ENCODE results near the gene GPS2.

GPS2 gene, protein sequence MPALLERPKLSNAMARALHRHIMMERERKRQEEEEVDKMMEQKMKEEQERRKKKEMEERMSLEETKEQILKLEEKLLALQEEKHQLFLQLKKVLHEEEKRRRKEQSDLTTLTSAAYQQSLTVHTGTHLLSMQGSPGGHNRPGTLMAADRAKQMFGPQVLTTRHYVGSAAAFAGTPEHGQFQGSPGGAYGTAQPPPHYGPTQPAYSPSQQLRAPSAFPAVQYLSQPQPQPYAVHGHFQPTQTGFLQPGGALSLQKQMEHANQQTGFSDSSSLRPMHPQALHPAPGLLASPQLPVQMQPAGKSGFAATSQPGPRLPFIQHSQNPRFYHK

GRCh38 chr17:7314719-7315569, at the start of gene GPS2:
GPS2 (minus strand) TSS chr17:7315360; CDS start chr17:7315052, 308 bp downstream.
- no peaks in the 10 kb centered on the region for H3K9me3 Mint-ChIP-seq (ENCODE audit: low read depth)
- peak within 1 kb of the TSS; percentile 95 for H3K4me3 Mint-ChIP-seq
- peaks cover 45% of the 10 kb centered on the region for H3K4me1 Mint-ChIP-seq (ENCODE audit: low read depth)
- peaks cover 14% of the 10 kb centered on the region for H3K36me3 Mint-ChIP-seq
- no peaks in the 10 kb centered on the region for H3K27me3 Mint-ChIP-seq
- H3K27ac Mint-ChIP-seq, result peak within 1 kb of the TSS; percentile 92

- Mint-ChIP-seq H3K4me1 (ENCODE audit: low read depth) (no peaks in the 10 kb centered on the region), H3K4me3 (no peak overlapping the region), H3K27ac (no peak overlapping the region), H3K27me3 (no peaks in the 10 kb centered on the region), H3K36me3 (no peaks in the 10 kb centered on the region), H3K9me3 (ENCODE audit: low read depth) (no peaks in the 10 kb centered on the region)
These were observed 48.2 kb upstream of the GPS2 start for GRCh38 chr17:7363311-7363710.

DNA sequence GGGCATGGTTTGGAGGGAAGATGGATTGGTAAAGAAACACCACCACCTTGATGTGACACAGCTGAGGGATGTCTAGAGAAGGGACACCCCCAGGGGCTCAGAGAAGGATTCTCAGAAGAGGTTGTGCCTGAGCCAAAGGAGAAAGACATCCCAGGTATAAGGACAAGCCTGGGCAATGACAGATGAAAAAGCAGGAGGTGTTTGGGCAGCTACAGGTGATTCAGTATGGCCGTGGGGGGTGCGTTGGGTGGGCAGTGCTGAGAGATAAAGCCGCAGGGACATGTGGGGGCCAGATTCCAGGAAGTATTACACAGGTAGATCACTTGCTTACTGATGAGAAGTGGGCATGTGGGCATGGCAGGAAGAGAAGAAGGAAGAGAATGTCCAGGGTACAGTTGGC, 46.7 kb upstream of the GPS2 start:
- Mint-ChIP-seq H3K27ac (no peak overlapping the region), H3K4me3 (no peak overlapping the region), H3K9me3 (ENCODE audit: low read depth) (no peaks in the 10 kb centered on the region)

GRCh38 chr17:7357381-7357780, 42.2 kb upstream of the GPS2 start:
- H3K27ac Mint-ChIP-seq, result no peak overlapping the region
- H3K4me3 Mint-ChIP-seq, result no peak overlapping the region
- H3K9me3 Mint-ChIP-seq (ENCODE audit: low read depth), result no peaks in the 10 kb centered on the region
- no peaks in the 10 kb centered on the region for H3K27me3 Mint-ChIP-seq
- peaks cover 10% of the 10 kb centered on the region for H3K4me1 Mint-ChIP-seq (ENCODE audit: low read depth)
- no peaks in the 10 kb centered on the region for H3K36me3 Mint-ChIP-seq

More for the DNA sequence above, 46.7 kb upstream of the GPS2 start:
- no peaks in the 10 kb centered on the region for H3K27me3 Mint-ChIP-seq
- H3K36me3 Mint-ChIP-seq, result no peaks in the 10 kb centered on the region
- no peaks in the 10 kb centered on the region for H3K4me1 Mint-ChIP-seq (ENCODE audit: low read depth)

DNA sequence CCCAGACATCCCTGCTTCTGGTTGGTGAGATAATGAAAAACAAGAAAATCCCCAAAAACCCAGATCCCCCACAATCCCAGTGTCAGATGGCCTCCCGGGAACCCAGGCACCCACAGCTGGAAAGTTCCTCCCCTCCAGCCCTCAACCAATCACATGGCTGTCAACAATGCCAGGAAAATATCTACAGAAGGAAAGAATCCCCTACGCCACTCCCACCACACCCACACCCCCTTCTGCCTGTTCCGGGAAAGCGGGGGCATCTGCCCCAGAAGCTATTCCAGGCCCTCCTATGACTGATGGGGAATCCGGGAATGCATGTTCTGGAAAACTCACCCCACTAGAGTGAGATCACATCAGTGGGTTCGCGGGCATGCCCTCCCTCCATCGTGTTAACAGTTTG, 41.6 kb upstream of the GPS2 start:
- Mint-ChIP-seq H3K27ac (no peak overlapping the region), H3K27me3 (no peaks in the 10 kb centered on the region), H3K9me3 (ENCODE audit: low read depth) (no peaks in the 10 kb centered on the region), H3K4me1 (ENCODE audit: low read depth) (peaks cover 11% of the 10 kb centered on the region), H3K36me3 (no peaks in the 10 kb centered on the region), H3K4me3 (no peak overlapping the region)

- no peaks in the 10 kb centered on the region for H3K36me3 Mint-ChIP-seq
- H3K27ac Mint-ChIP-seq, result no peak overlapping the region
- H3K4me1 Mint-ChIP-seq (ENCODE audit: low read depth), result peaks cover 14% of the 10 kb centered on the region
- no peaks in the 10 kb centered on the region for H3K9me3 Mint-ChIP-seq (ENCODE audit: low read depth)
- no peak overlapping the region for H3K4me3 Mint-ChIP-seq
- no peaks in the 10 kb centered on the region for H3K27me3 Mint-ChIP-seq
These were observed 41.0 kb upstream of the GPS2 start for GRCh38 chr17:7356072-7356549.

DNA sequence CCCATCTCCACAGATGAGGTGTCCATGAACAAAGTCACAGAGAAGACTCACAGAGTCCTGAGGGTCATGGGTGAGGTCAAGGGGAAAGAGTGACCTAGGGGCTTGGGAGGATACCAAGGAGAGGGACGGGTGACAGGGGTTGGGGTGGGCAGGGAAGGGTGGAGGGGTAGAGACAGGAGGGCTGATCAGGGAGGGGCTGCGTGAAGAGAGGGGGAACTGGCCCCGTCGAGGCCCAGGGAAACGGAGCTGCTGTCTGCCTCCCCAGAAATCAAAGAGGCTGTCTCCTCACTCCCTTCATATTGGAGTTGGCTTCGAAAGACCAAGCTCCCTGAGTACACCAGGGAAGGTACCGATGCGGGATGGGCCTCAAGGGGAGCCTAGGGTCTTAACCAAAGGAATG, 40.4 kb upstream of the GPS2 start:
- Mint-ChIP-seq H3K4me3 (no peak overlapping the region), H3K9me3 (ENCODE audit: low read depth) (no peaks in the 10 kb centered on the region), H3K27me3 (no peaks in the 10 kb centered on the region), H3K4me1 (ENCODE audit: low read depth) (peaks cover 14% of the 10 kb centered on the region), H3K36me3 (no peaks in the 10 kb centered on the region), H3K27ac (no peak overlapping the region)

GRCh38 chr17:7355053-7355452, 39.9 kb upstream of the GPS2 start, which contains the start of gene TMEM95:
TMEM95 (plus strand) TSS chr17:7355156; CDS start chr17:7355205, 49 bp downstream.
- no peaks in the 10 kb centered on the region for H3K27me3 Mint-ChIP-seq
- no peaks in the 10 kb centered on the region for H3K9me3 Mint-ChIP-seq (ENCODE audit: low read depth)
- H3K27ac Mint-ChIP-seq, result peak within 1 kb of the TSS; percentile 2
- peaks cover 17% of the 10 kb centered on the region for H3K4me1 Mint-ChIP-seq (ENCODE audit: low read depth)
- H3K36me3 Mint-ChIP-seq, result no peaks in the 10 kb centered on the region
- no peak within 1 kb of the TSS for H3K4me3 Mint-ChIP-seq

DNA sequence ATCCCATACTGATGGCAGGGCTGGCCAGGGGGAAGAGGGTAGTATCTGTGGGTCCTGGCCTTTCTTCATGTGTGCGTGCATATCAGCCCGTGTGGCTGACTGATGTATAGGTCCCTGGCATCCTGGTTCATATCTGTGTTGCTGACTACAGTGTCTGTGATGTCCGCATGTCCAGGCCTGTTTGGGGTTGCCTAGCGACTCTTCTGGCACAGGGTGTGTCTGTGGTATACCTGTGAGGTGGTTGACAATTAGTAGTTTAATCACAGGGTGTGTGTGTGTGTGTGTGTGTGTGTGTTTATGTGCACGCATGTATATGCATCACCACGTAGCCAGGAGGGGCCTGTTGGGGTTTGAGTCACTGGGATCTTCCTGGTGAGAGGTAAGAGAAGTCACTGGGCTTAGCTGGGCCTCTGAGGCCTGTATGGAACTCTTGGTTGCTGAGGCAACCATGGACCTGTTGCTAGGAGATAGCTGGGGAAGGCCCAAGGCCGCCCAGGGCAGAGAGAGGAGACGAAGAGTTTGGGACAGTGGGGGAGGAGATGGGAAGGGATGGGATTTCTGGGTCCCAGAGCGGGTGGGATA, 39.2 kb upstream of the GPS2 start:
- H3K4me1 Mint-ChIP-seq (ENCODE audit: low read depth), result peaks cover 22% of the 10 kb centered on the region

GRCh38 chr17:7352910-7353635, 37.9 kb upstream of the GPS2 start:
- Mint-ChIP-seq H3K4me3 (peak overlapping the region; percentile 86), H3K27me3 (no peaks in the 10 kb centered on the region), H3K9me3 (ENCODE audit: low read depth) (no peaks in the 10 kb centered on the region), H3K36me3 (no peaks in the 10 kb centered on the region), H3K27ac (no peak overlapping the region), H3K4me1 (ENCODE audit: low read depth) (peaks cover 24% of the 10 kb centered on the region)

More for the DNA sequence above, 39.2 kb upstream of the GPS2 start:
- Mint-ChIP-seq H3K4me3 (no peak overlapping the region), H3K27ac (peak overlapping the region; percentile 2), H3K9me3 (ENCODE audit: low read depth) (no peaks in the 10 kb centered on the region), H3K27me3 (no peaks in the 10 kb centered on the region), H3K36me3 (no peaks in the 10 kb centered on the region)

- H3K9me3 Mint-ChIP-seq (ENCODE audit: low read depth), result no peaks in the 10 kb centered on the region
- H3K27ac Mint-ChIP-seq, result peak overlapping the region; percentile 79
- no peaks in the 10 kb centered on the region for H3K27me3 Mint-ChIP-seq
- peaks cover 24% of the 10 kb centered on the region for H3K4me1 Mint-ChIP-seq (ENCODE audit: low read depth)
- H3K36me3 Mint-ChIP-seq, result no peaks in the 10 kb centered on the region
- peak overlapping the region; percentile 86 for H3K4me3 Mint-ChIP-seq
These were observed 37.3 kb upstream of the GPS2 start for GRCh38 chr17:7352503-7352889.

GRCh38 chr17:7351665-7352502, 36.7 kb upstream of the GPS2 start, which contains the start of gene KCTD11:
KCTD11 (plus strand) TSS chr17:7352162.
- no peaks in the 10 kb centered on the region for H3K36me3 Mint-ChIP-seq
- H3K27ac Mint-ChIP-seq, result peak within 1 kb of the TSS; percentile 79
- peaks cover 24% of the 10 kb centered on the region for H3K4me1 Mint-ChIP-seq (ENCODE audit: low read depth)
- no peaks in the 10 kb centered on the region for H3K27me3 Mint-ChIP-seq
- peak within 1 kb of the TSS; percentile 86 for H3K4me3 Mint-ChIP-seq
- no peaks in the 10 kb centered on the region for H3K9me3 Mint-ChIP-seq (ENCODE audit: low read depth)

GRCh38 chr17:7348478-7349242, 33.5 kb upstream of the GPS2 start:
- Mint-ChIP-seq H3K4me3 (no peak overlapping the region), H3K27ac (no peak overlapping the region), H3K4me1 (ENCODE audit: low read depth) (peaks cover 22% of the 10 kb centered on the region), H3K9me3 (ENCODE audit: low read depth) (no peaks in the 10 kb centered on the region), H3K36me3 (no peaks in the 10 kb centered on the region), H3K27me3 (no peaks in the 10 kb centered on the region)
